WI38 (cell line): ENCODE results near the gene LRCH1.

Experiments used
- H3K4me3 ChIP-seq: 2 replicates; pipeline ENCODE4 v1.5.1; 2011; ENCODE audit warnings: low read depth, mild to moderate bottlenecking, control low read depth, low read length
- TF ChIP-seq, protein P1 (sequence below): IDR thresholded peaks from 2 replicates; pipeline ENCODE4 v1.5.1; 2012; ENCODE audit warnings: low read depth, mild to moderate bottlenecking, control low read depth, low read length

The LRCH1 gene

DNA sequence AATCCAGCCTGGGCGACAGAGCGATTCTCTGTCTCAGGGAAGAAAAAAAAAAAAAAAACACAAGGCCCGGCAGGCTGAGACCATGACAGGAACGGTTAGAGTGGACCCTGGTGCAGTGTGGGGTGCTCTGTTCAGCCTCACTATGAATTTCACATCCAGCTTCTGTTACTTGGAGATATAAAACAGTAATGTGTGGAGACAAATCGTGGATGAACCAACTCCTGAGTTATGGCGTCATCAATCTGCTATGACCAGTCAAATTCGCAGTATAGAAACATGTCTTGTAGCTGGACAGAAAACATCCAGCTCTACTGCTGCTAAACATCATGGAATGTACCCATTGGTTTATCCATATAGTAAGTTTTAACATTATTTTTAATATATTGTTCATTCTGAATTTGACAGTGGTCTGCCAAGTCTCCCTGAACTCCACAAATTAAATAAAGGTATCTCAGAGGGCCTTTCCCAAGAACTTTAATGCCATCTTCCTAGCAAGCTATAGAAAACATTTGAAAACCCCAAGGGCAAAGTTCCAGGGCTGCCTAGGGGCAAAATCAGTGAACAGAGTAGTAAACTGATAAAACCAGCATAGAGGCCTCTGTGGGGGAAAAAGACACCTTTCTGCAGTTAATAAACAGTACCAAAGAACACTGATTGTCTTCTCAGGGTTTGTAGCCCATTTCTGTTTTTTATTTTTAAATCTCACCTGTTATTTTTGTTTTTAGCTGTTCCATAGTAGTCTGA, 75.8 kb downstream of the LRCH1 start:
- H3K4me3 ChIP-seq = no peak overlapping the region
- TF ChIP-seq, protein P1, sequence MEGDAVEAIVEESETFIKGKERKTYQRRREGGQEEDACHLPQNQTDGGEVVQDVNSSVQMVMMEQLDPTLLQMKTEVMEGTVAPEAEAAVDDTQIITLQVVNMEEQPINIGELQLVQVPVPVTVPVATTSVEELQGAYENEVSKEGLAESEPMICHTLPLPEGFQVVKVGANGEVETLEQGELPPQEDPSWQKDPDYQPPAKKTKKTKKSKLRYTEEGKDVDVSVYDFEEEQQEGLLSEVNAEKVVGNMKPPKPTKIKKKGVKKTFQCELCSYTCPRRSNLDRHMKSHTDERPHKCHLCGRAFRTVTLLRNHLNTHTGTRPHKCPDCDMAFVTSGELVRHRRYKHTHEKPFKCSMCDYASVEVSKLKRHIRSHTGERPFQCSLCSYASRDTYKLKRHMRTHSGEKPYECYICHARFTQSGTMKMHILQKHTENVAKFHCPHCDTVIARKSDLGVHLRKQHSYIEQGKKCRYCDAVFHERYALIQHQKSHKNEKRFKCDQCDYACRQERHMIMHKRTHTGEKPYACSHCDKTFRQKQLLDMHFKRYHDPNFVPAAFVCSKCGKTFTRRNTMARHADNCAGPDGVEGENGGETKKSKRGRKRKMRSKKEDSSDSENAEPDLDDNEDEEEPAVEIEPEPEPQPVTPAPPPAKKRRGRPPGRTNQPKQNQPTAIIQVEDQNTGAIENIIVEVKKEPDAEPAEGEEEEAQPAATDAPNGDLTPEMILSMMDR = no peak

DNA sequence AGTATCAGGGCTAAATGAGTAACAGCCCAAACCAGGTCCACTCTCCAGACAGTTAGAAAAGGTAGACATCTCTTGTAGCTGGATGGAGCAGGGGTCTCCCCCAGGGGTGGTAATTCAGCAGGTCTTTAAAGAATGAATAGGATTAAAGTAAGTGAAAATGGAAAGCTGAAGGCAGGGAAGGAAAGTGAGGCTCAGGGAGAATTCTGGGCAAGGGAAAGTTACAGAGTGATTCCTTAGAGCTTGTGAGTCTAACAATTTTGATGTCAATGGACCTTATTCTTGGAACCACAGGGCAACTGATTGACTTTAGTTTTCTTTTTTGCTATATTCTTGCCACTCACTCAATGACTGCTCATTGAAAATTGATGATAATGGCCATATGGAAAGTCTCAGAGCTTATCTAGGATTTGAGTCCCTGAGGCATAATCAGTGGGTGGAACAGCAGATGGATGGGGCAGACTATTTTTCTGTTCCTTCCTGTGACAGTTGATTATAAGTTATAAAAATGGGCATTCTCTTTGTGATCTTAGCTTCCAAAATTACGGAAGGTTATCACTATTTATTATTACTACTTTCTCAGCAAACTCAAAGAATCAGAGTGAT, 76.9 kb downstream of the LRCH1 start:
- no peak overlapping the region for H3K4me3 ChIP-seq
- TF ChIP-seq, protein P1 = no peak

DNA sequence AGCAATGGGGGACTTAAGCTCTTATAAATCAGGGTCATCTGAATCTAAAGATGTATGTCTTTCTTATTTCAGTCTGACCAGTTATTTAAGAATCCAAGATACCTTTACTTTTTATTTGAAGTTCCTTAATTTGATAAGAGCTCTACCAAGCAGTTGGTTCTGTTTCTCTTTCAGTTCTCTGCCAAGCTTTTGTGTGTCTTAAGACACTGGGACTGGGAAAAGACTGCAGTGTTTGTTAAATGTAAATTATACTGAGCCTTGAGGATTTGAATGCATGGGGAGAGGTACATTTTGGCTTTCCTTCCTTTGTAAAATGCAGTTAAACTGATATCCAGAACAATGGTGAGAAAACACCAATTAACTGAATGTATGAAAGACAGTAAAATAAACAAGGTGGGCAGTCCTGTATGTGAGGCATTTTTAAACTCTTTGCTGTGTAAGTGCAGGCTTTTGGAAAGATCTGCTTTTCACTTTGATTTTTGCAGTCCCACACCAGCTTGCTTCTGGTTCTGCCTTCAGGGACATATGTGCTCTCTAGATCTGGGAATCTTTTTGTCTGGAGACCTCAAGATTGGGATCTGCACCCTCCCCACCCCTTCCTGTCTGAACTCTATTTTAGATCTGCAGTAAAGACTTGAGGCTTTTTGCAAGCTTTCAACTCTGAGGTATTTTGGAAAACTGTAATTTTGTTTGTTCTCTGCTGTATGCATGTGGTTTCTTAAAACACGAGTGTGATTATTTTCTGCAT, 77.6 kb downstream of the LRCH1 start:
- TF ChIP-seq, protein P1 = no peak
- H3K4me3 ChIP-seq = no peak overlapping the region

DNA sequence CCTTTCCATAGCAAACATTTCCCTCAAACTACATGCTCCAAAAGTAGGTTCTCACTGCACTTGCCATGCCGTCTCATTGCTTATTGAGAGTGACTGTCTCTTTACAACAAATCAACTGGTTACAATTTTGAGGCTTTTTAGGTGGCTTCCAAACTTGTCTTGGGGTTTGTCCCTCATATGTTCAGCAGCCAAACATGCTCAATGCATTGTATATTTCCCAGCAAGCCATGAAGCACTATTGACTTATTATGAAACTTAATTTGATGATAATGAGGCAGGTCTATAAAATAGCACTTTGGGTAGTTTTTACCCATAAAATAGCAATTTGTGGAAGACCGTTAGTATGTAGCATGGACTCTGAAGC, 78.2 kb downstream of the LRCH1 start:
- TF ChIP-seq, protein P1 = no peak
- H3K4me3 ChIP-seq = no peak overlapping the region

DNA sequence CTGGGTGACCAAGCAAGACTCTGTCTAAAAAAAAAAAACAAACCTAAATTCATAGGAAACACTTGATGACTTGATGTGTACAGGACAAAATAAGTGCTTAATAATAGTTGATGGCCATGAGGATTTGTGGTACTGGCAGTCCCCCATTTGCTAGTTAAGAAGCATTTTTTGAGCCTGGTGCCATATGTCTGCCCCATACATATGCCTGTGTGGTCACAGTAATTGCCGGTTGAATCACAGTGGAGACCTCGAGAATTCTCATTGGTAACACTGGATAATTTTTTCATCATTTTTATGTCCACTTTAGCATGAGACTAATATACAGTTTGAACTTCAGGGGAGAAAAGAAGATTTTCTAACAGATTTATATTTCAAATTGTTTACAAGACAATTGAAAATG, 79.2 kb downstream of the LRCH1 start:
- TF ChIP-seq, protein P1 = no peak
- no peak overlapping the region for H3K4me3 ChIP-seq

DNA sequence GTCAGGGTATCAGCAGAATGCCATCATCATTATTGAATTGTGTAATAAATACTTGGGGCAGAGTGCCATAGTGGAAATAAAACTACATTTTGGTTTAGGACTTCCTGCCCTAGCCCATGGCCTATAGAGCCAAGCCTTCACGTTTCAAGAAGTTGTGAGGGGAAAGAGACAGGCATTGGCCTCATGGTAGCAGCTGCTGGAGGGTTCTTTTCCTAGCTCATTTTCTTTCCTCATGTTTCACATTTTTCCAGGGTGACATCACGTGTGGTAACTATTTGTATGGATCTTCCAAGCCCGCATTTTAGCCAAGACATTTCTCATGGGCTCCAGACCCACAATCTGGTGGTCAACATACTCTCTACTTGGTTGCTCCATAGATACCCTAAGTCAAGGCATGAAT, 80.4 kb downstream of the LRCH1 start:
- TF ChIP-seq, protein P1 = no peak
- H3K4me3 ChIP-seq = no peak overlapping the region

DNA sequence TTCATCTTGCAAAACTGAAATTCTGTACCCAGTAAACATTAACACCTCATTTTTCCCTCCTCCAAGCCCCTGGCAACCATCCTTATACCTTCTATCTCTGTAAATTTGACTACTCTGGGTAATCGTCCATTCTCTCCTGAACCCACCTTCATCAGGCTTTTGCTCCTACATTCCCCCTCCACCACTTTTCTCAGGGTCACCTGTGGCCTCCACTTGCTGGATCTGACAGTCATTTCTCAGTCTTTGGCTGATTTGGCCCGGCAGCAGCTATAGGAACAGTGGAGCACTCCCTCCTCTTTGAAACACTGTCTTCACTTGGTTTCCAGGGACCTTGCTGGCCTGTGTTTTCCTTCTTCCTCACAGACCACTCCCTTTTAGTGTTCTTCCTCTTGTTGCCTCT, 83.5 kb downstream of the LRCH1 start:
- H3K4me3 ChIP-seq = no peak overlapping the region
- TF ChIP-seq, protein P1 = no peak
